Measurements from ENCODE around the gene ITGB6.
"Not testable (repeated sequence)": the region's sequence is repeated elsewhere in the genome, so short reads cannot be mapped to it uniquely, and the experiment has no call there.

Gene ITGB6

DNA sequence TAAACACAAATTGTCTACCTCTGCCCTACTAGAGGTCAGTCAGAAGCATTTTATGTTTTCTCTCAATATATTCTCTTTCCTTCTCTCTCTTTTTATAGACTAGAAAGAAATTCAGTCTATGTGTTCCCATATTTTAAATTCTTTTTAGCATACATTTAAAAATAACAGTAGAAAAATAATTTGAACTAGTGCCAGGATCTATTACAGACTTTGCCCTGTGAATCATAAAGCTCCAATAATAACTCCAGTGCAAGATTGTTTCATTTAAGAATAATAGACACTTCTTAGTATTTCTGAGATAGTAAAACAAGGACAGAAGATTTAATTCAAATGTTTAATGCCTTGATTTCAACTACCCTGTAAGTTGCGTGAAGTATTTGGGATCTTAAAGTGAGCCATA is 60.1 kb downstream of the ITGB6 start:
- no peak for DNase-seq (ENCODE audit: low read depth in 2 of 2)

DNA sequence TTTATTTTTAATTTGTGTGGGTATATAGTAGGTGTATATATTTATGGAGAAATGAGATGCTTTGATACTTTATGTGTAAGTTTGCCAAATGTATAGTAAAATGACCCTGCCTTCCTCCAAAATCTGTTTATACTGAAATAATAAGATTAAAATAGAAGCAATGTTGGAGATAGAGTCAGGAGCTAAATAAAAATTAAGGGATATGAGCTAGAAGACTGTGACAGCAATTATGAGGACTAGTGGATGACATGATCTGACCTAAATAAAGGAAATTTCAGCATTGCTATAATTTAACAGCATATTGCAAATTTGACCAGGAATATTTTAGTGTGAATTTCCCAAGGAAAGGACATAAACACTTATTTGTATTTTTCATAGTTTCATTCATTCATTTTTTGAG is 60.7 kb downstream of the ITGB6 start:
- no peak for DNase-seq (ENCODE audit: low read depth in 2 of 2)

DNA sequence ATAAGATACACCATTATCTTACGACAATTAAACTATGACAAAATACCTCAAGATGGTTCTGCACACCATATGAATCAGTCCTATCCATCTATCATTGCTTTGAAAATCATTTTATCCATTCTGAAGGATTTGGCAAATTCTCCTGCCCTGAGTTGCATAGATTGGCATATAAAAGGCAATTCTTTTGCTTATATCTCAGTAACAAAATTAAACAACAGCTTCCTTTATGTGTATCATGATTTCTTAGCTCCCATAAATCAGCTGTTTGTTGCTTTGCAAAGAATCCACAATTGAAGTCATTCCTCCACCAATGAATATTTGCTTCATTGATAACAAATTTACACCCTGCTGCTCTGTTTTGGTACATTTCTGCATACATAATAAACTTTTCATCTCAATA is 61.7 kb downstream of the ITGB6 start:
- no peak for DNase-seq (ENCODE audit: low read depth in 2 of 2)

DNA sequence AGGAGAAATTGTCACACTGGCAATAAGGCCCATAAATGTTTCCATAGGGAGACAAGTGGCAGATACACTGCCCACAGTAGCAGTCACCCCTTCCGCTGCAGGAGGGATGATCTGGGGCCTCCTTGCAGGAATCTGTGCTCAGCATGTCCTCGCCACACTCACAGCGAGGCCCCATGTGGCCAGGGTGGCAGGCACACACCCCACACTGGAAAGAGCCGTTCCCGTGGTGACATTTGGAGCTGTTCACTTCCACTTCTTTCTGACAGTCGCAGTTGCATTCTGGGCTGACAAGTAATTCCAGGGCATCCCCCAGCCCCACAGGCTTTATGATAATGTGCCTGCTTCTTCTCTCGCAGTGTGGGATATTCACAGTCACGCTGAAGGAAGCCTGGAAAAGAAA is 62.6 kb downstream of the ITGB6 start:
- no peak for DNase-seq (ENCODE audit: low read depth in 2 of 2)

DNA sequence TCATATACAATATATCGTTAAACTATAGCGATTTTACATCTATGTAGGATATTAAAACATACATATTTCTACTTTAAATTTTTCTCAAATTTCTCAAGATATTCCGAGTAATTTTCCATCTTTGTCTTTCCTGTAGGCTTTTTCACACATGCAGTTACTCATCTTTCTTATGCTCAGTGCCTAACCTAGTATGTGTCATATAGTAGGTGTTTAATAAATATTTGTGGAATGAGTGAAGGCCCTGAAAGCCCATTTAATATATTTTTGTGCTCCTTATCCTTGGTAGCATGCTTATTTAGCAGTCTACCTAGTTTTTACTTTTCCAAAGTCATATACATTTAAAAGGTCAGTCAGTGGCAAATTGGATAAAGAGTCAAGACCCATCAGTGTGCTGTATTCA is 67.3 kb downstream of the ITGB6 start:
- DNase-seq (ENCODE audit: low read depth in 2 of 2): no peak

DNA sequence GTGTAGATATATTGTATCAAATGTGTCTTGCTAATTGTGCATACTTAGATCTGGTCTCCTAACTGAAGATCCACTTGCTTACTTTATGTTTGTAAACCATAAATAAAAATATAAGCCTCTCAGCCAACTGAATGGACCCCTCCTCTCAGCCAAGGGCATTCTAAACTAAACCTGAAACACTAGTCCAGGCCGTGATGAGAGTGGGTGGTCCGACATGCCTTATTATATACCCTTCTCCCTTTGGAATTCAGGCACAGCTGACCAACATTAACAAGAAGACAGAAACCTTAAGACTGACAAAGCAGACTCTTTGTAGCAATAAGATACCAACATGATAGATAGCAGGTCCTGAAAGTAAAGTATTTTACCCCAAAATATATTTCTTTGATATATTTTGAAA is 73.3 kb downstream of the ITGB6 start:
- no peak for DNase-seq (ENCODE audit: low read depth in 2 of 2)

DNA sequence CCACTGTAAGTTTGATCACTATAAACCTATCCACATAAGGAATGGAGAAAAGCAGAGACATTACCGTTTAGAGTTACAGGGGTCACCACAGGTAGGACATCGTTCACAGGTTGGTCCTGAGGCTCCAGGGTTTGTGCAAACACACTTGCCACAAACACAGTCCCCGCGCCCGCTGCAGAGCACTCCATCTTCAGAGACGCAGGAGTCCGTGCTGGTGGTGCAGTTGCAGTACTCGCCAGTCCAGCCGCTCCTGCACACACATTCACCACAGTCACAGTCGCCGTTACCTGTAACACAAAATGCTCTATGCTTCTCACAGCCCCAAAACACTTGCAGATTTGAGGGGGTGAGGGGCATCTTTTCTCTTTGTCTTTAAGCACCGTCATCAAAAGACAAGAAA is 73.8 kb downstream of the ITGB6 start:
- DNase-seq (ENCODE audit: low read depth in 2 of 2): no peak

DNA sequence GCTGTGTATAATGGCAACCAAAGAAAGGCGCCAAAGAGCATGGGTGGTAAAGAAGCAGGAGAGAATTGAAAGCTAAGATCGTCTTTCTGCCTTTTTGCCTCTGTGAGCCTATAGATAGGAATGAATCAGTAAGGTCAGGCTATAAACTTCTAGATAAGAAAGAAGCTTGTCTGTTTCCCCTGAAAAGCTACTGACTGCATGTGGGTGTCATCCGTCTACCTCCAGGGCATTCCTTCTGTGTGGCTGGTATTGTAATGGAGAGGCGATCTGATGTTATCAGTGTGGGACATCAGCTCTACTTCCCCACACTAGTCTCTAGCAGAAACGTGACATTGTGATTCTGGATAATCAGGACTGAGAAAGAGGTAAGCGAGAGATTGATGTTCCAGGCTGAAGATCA is 74.2 kb downstream of the ITGB6 start:
- no peak for DNase-seq (ENCODE audit: low read depth in 2 of 2)

DNA sequence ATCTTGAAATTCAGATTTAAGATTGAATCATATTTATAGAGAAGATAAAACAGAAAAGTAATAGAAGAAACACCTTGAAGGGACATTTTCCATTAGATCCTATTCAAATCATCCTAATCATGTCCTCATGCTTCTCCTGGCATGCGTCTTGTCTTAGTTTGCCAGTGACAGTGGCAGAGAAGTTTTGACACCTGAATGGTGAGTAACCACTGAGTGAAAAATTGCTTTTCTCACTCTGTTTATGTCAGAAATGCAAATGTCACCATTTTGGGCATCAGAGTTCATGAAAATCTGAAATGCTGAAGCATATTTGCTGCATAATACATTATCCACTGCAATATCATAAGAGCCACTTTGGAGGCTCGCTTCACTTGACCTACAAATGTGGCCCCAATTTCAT is 74.7 kb downstream of the ITGB6 start:
- DNase-seq (ENCODE audit: low read depth in 2 of 2): no peak

DNA sequence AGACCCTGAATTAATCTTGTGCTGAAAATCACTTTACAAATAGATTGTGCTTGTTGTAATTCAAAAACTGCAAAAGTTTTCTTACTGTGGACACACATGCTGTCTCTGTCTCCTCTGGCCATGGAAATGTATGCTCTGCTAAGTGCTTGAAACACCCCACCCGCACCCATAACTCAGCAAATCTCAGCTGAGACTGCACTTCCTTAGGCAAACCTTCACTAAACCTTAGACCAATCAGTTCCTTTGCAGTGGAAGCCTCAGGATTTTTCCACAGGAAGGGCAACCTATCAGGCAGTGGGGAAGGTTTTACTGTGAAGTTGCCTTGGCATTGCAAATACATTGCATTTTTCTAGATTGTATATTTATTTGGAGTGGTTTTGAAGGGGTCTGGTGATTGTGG is 75.5 kb downstream of the ITGB6 start:
- DNase-seq (ENCODE audit: low read depth in 2 of 2): no peak

DNA sequence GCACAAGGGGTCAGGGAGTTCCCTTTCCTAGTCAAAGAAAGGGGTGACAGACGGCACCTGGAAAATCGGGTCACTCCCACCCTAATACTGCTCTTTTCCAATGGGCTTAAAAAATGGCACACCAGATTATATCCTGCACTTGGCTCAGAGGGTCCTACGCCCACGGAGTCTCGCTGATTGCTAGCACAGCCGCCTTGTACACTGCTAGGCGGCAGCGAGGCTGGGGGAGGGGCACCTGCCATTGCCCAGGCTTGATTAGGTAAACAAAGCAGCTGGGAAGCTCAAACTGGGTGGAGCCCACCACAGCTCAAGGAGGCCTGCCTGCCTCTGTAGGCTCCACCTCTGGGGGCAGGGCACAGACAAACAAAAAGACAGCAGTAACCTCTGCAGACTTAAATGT is 85.4 kb downstream of the ITGB6 start:
- DNase-seq (ENCODE audit: low read depth in 2 of 2): not testable (repeated sequence)

DNA sequence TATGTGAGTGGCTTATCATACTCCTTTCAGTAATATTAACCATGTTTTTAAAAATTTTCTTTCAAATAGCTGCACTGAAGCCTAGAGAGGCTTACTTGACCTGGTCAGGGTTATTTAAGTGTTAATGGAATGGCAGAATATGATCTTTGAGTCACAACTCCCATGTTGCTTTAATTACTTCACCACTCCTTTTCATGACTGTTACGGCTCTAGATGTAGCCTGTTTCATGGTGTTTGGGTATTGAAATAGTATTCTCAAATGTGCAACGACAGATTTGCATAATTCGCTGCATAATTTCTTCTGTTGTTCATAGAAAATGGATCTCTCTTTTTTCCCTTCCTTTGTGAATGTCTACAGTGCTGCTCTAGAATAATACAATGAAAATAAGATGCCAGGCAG is 86.1 kb downstream of the ITGB6 start:
- DNase-seq (ENCODE audit: low read depth in 2 of 2): no peak

DNA sequence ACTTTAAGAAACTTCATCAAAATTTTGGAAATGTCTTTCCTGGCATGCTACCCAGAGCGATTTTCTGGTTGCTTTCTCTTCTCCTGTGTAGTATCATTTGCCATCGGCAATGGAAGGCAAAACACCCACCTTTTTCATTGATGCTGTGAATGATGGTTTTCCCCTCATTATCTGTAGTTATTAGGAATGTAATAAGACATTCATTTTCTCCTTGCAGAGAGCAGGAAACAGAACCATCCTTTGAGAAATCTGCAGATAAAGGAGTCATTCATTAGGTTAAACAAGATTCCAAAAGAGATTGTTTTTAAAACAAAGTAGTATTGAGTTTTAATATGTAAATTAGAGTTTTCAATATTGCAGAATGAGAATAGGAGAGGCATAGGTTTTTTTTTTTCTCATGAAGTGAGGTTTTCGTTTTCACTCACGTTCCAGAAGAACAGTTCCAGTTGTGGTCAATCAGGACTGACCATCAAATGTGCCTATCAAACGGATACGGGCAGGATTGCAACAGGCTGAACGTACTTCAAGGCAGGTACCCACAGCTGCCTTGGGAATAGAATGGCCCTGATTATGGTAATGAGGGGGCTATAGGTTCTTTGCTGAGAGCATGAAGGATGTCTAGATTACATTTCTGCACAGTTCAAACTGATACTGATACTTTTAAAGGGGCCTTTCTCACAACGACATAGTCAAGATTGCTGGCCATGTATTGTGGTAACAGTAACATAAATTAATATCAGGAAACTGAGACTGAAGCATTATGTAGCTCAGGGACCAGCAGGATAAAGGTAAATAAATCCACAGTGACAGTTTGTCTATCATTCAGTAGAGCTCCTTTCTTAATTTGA is 87.9 kb downstream of the ITGB6 start:
- no peak for DNase-seq (ENCODE audit: low read depth in 2 of 2)

DNA sequence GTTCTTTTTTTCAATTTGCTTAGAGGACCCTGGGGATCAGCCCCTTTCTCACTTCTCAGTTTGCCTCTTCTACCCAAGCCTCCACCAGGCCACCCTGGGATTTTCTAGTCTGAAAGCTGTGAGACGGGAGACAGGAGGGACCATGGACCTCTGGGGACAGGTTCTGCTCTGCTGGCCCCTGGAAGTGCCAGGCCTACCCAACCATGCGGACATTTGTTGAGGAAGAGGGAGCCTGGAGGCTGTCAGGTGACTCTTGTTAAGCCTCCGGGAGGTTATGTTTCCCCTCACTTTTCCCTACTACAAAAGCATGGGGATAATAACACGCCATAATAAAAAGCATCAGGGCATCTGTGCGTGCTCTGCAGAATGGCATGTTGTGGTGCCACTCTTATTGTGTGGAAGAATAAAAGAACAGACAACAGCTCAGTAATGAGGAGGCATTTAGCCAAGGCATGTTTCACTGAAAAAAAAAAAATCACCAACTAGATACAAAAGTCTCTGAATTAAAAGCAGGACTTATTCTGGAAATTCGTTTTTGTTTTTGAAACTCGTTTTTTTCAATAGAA is 89.3 kb downstream of the ITGB6 start:
- DNase-seq (ENCODE audit: low read depth in 2 of 2): no peak

DNA sequence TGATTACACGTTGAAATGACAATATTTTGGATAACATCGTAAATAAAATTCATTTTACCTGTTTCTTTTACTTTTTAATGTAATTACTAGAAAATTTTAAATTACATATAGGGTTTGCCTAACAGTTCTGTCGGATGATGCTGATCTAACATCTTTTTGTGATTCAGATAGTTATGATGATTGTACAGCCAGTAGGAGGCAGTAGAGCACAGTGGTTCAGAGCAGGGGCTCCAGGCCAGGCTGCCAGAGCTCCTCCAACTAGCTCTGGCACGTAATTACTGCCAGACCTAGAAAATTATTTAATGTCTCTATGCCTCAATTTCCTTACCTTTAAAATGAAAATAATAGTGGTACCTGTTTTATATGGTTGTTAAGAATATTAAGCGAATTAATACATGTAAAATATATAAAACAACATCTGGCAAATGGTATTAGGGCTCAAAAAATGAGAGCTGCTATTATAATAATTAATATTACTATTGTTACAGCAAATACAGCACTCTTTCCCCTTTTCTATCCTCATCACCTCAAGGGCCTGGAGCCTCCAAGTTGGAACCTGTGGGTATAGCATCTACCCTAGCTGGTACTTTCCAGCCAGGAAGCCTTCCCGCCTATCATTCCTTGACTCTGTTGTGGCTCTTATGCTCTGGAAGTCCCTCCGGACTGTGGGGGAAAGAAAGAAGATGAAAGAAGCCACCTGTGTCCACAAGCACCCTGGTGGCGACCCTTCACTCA is 90.0 kb downstream of the ITGB6 start:
- DNase-seq (ENCODE audit: low read depth in 2 of 2): peak; percentile 28 to 49

DNA sequence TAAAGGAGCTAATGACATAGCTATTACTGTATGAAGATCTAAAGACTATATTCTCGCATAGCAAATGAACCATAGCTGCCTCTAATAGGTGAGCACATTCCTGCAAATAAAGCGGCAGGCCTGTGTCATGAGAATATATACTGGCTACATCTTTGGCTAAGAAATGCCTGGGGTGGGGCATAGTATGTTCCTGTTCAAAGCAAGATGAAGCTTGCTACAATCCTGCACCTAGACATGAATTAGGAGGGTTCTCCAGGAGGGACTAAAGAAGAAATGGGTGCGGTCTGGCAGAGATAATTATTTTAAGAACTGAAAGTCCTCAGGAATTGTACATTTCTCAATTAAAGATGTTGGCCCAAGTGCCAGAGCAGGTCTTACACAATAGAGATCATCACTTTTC is 90.8 kb downstream of the ITGB6 start:
- no peak for DNase-seq (ENCODE audit: low read depth in 2 of 2)

DNA sequence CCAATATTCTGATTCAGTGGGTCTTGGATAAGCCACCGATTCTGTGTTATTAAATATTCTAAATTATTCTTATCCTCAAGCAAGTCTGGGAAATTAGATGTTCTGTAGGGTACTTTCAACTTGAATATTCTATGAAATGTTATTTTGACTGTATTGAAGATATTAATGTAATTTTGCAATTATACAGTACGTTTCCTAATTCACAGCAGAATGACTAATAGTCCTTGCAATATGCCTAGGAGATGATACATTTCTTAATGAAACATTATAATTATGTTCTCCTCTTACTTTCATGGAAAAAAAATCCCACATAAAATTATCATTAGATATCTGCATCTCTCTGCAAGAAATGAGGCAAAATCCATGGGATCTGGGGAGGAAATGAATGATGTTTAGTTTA is 91.4 kb downstream of the ITGB6 start:
- DNase-seq (ENCODE audit: low read depth in 2 of 2): no peak

DNA sequence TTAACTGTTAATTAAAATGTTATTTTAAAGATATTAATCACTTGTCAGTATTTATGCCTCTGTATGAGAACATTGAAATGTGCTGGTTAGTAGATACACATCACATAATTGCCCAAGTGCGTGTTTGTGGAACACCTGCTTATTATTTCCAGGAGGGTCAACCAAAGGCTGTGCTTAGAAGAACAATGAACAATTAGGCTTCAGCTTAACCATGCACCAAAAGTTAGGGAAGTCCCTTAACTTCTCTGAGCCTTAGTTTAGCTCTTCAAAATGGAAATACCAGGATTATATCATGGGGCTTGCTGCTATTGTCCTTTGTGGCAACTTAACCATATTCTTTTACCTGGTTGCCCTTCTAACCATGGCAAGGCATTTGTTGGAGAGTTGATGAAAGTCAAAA is 94.7 kb downstream of the ITGB6 start:
- no peak for DNase-seq (ENCODE audit: low read depth in 2 of 2)

DNA sequence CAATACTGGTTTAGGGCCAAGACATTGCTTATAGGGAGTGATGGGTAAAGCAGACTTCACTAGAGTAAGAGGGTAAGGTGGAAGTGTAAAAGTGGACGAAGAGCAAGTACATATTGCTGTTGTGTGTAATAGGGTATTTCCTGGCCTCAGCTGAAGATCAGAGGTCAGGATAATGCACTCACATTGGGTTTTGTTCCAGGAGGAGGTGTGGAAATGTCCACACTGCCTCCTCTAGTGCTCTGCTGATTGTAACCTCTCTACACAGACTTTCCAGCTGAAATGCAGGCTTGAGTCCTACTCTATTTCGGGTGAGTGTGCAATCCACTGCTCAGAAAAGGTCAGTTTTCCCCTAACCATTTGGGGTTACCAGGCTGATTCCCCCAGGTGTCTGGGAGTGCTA is 96.0 kb downstream of the ITGB6 start:
- DNase-seq (ENCODE audit: low read depth in 2 of 2): no peak

DNA sequence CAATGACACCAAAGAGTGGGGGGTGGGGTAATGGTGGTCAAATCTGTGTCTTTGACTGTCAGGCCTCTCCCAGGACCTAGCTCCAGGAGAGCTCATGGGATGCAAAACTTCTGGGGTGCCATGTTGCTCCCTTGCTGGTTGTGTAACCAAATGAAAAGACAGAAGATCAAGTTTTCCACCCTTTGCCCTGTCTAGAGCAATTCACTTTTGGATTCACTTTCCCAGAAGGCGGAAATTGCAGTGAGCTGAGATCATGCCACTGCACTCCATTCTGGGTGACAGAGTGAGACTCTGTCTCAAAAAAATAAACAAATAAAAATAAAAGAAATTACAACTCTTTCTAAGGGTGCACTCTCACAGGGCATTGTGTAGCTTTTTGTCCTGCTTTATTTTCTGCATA is 102.7 kb downstream of the ITGB6 start:
- no peak for DNase-seq (ENCODE audit: low read depth in 2 of 2)

DNA sequence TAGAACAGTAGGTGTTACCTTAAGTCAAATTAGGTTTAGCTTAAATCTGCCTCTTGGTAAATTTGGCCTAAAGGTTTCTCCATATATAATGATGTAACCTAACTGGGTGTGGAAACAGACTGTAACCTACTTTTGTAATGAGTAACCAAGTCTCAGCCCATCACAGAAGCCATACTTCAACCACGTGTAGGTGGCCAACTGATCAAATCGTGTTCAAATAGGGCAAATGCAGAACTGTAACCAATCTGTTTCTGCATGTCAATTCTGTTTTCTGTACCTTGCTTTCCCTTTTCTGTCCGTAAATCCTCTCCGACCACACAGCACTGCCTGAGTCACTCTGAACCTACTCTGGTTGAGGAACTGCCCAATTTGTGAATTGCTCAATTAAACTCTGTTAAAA is 103.7 kb downstream of the ITGB6 start:
- DNase-seq (ENCODE audit: low read depth in 2 of 2): no peak

DNA sequence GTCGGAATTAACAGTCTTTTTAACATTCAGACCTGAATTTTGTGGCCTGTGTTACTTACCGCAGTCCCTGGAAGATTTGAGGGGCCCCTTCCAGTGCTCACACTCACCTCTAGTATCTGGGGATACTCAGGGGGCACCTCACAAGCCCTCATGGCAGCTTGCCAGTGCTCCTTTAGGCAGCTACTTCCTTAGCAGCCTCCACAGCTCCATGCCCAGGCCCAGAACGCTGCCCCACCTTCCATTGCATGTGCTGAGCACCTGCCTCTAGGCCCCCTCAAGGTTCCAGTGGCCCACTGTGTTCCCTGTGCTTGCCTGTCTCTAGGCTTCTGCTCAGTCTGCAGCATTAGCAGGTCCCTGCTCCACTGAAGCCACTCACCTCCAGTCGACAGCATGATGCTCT is 107.6 kb downstream of the ITGB6 start:
- no peak for DNase-seq (ENCODE audit: low read depth in 2 of 2)

DNA sequence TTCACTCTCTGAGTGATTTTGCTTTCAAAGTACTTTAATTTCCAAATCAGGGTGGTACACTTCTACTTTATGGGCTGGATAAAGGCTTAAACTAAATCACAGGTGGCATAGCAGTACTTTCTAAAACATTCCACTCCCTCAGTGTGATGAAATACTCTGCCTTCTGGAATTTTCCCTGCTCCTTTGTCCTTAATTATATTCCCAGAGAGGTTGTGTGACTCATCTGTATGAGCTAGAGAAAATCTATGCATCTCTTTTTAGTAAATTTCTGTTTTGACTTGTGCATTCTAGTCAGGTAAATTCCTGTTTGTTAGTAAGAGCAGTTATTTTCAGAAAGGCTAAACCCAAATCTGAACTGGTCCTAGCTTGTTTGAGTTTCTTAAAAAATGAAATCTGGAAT is 108.7 kb downstream of the ITGB6 start:
- DNase-seq (ENCODE audit: low read depth in 2 of 2): no peak

Measured in activated CD4-positive, alpha-beta T cell treated with anti-CD3 and anti-CD28 coated beads for 24 hours (primary cell).